H1 (cell line): ENCODE measurements around the gene GEN1. TPM values are rescaled to one million over a fixed set of nuclear protein-coding genes. Genes with fewer than 3 reads are reported as not detected.

Source experiments
- CTCF ChIA-PET: fragments of 300-600 bp; sonication (Branson Sonifier 250); formaldehyde crosslinking; loops from one replicate; lab custom pipeline; 2021; ENCODE audit not compliant: partially characterized antibody; lab: Charles Lee
- POLR2A ChIA-PET: fragments of 300-600 bp; sonication (Branson Sonifier 250); formaldehyde crosslinking; loops from one replicate; lab custom pipeline; 2021; ENCODE audit warnings: inconsistent platforms; ENCODE audit not compliant: partially characterized antibody; lab: Charles Lee
- DNase-seq, 2 experiments: peaks; one replicate each; pipeline versions ENCODE4 v3.0.0 to v3.0.0-alpha.2; 2010 to 2022; ENCODE audit warnings: low spot score in 2 of 2, low read depth in 1 of 2, mixed read lengths in 1 of 2
- FAIRE-seq: peaks from 2 replicates; lab custom pipeline; 2011; peaks lifted over from hg19 to GRCh38; lab: Jason Lieb, UNC
- H2AFZ ChIP-seq: 2 replicates; pipeline ENCODE4 v1.8.1; 2012; ENCODE audit warnings: low read length, inconsistent platforms
- H2AK5ac ChIP-seq: 2 replicates; pipeline ENCODE4 v1.6.1; 2013; ENCODE audit warnings: low read depth, low read length
- H2BK120ac ChIP-seq: replicated peaks from 2 replicates; pipeline ENCODE3; 2013; ENCODE audit warnings: low read depth, low read length, inconsistent platforms
- H2BK12ac ChIP-seq: 2 replicates; pipeline ENCODE4 v1.6.1; 2013; ENCODE audit warnings: low read depth, low read length
- H2BK15ac ChIP-seq: 2 replicates; pipeline ENCODE4 v1.6.1; 2013; ENCODE audit warnings: low read length
- H2BK20ac ChIP-seq: 2 replicates; pipeline ENCODE4 v1.6.1; 2013; ENCODE audit warnings: low read length
- H2BK5ac ChIP-seq: 2 replicates; pipeline ENCODE4 v1.6.1; 2013; ENCODE audit warnings: low read depth, low read length
- H3K14ac ChIP-seq: 2 replicates; pipeline ENCODE4 v1.6.1; 2013; ENCODE audit warnings: inconsistent platforms; ENCODE audit not compliant: insufficient read length
- H3K18ac ChIP-seq: 2 replicates; pipeline ENCODE4 v1.6.1; 2013; ENCODE audit warnings: low read length; ENCODE audit errors: extremely low read depth
- H3K23ac ChIP-seq: 2 replicates; pipeline ENCODE4 v1.6.1; 2013; ENCODE audit warnings: inconsistent platforms; ENCODE audit not compliant: insufficient read length
- H3K23me2 ChIP-seq: 2 replicates; pipeline ENCODE4 v1.6.1; 2013; ENCODE audit warnings: low read depth, low read length
- H3K27ac ChIP-seq: 2 replicates; pipeline ENCODE4 v1.6.1; 2011; ENCODE audit warnings: low read depth, low read length, inconsistent platforms
- H3K27me3 ChIP-seq, 4 experiments: replicated peaks in 1 of 4; 1 replicate in 1 of 4; 2 replicates in 3 of 4; pipeline versions ENCODE4 v1.6.1 to v1.8.1; 2011 to 2013; ENCODE audit warnings: low read length in 3 of 4, mild to moderate bottlenecking in 3 of 4, inconsistent platforms in 2 of 4, mixed read lengths in 2 of 4, moderate library complexity in 1 of 4; ENCODE audit not compliant: control insufficient read depth in 3 of 4, insufficient read depth in 3 of 4; ENCODE audit errors: extremely low read depth in 1 of 4
- H3K36me3 ChIP-seq, 4 experiments: 2 replicates each; pipeline versions ENCODE4 v1.6.1 to v1.8.1; 2011 to 2013; ENCODE audit warnings: mild to moderate bottlenecking in 4 of 4, low read length in 3 of 4, moderate library complexity in 2 of 4, control low read depth in 1 of 4, inconsistent platforms in 1 of 4; ENCODE audit not compliant: insufficient read depth in 4 of 4, control insufficient read depth in 2 of 4
- H3K4ac ChIP-seq: replicated peaks from 2 replicates; pipeline ENCODE3; 2013; ENCODE audit warnings: low read length, low read depth, mixed read lengths, inconsistent platforms; ENCODE audit not compliant: insufficient read length
- H3K4me1 ChIP-seq, 4 experiments: replicated peaks in 1 of 4; 1 replicate in 1 of 4; 2 replicates in 3 of 4; pipeline versions ENCODE4 v1.6.1 to v1.8.1; 2011 to 2013; ENCODE audit warnings: low read length in 3 of 4, inconsistent platforms in 2 of 4, mixed read lengths in 1 of 4; ENCODE audit not compliant: insufficient read depth in 4 of 4, control insufficient read depth in 3 of 4
- H3K4me2 ChIP-seq, 2 experiments: 2 replicates each; pipeline versions ENCODE4 v1.6.1 to v1.8.1; 2011 to 2013; ENCODE audit warnings: low read depth in 2 of 2, low read length in 2 of 2, control low read depth in 1 of 2, inconsistent platforms in 1 of 2, mild to moderate bottlenecking in 1 of 2; ENCODE audit not compliant: insufficient read depth in 1 of 2
- H3K4me3 ChIP-seq, 4 experiments: fragments of 200-600, 300-600 bp in 1 of 4; sonication (generic), shearing (Covaris generic), sonication (Bioruptor Twin) in 1 of 4; 2 replicates each; pipeline versions ENCODE4 v1.5.1 to v1.8.1; 2011 to 2016; ENCODE audit warnings: low read length in 4 of 4, low read depth in 3 of 4, control low read depth in 2 of 4, inconsistent platforms in 2 of 4, mild to moderate bottlenecking in 2 of 4, mixed read lengths in 1 of 4, moderate library complexity in 1 of 4; ENCODE audit not compliant: insufficient read depth in 2 of 4; ENCODE audit errors: extremely low read depth in 1 of 4
- H3K56ac ChIP-seq: replicated peaks from 2 replicates; pipeline ENCODE3; 2013; ENCODE audit warnings: low read depth, mild to moderate bottlenecking, mixed read lengths, low read length, inconsistent platforms; ENCODE audit not compliant: insufficient read length
- H3K79me1 ChIP-seq: 2 replicates; pipeline ENCODE4 v1.6.1; 2013; ENCODE audit warnings: low read depth, low read length, control low read depth
- H3K79me2 ChIP-seq, 2 experiments: 2 replicates each; pipeline versions ENCODE4 v1.6.1 to v1.8.1; 2012 to 2013; ENCODE audit warnings: low read length in 2 of 2, mild to moderate bottlenecking in 2 of 2, inconsistent platforms in 1 of 2; ENCODE audit not compliant: insufficient read depth in 2 of 2, control insufficient read depth in 1 of 2
- H3K9ac ChIP-seq, 4 experiments: replicated peaks in 1 of 4; 1 replicate in 1 of 4; 2 replicates in 3 of 4; pipeline versions ENCODE4 v1.6.1 to v1.8.1; 2011 to 2013; ENCODE audit warnings: low read depth in 3 of 4, low read length in 3 of 4, control low read depth in 2 of 4, mild to moderate bottlenecking in 2 of 4, moderate library complexity in 2 of 4, inconsistent platforms in 1 of 4; ENCODE audit errors: extremely low read depth in 1 of 4
- H3K9me3 ChIP-seq, 2 experiments: 2 replicates each; pipeline versions ENCODE4 v1.6.1 to v1.8.1; 2012 to 2013; ENCODE audit warnings: mild to moderate bottlenecking in 2 of 2, moderate library complexity in 2 of 2, control low read depth in 1 of 2, inconsistent platforms in 1 of 2, low read depth in 1 of 2, low read length in 1 of 2, mixed read lengths in 1 of 2; ENCODE audit not compliant: insufficient read depth in 2 of 2
- H4K20me1 ChIP-seq, 2 experiments: replicated peaks in 1 of 2; 2 replicates each; pipeline versions ENCODE3 to v1.8.1; 2011 to 2013; ENCODE audit warnings: inconsistent platforms in 2 of 2, low read length in 2 of 2, mild to moderate bottlenecking in 1 of 2; ENCODE audit not compliant: insufficient read depth in 2 of 2, control insufficient read depth in 1 of 2
- H4K5ac ChIP-seq: 2 replicates; pipeline ENCODE4 v1.6.1; 2013; ENCODE audit warnings: low read length, low read depth, mixed read lengths, inconsistent platforms; ENCODE audit not compliant: insufficient read length
- H4K8ac ChIP-seq: 2 replicates; pipeline ENCODE4 v1.8.0; 2013; ENCODE audit warnings: mild to moderate bottlenecking, moderate library complexity, low read length, inconsistent platforms; ENCODE audit not compliant: insufficient read depth; ENCODE audit errors: extremely low read depth
- H4K91ac ChIP-seq: replicated peaks from 2 replicates; pipeline ENCODE3; 2013; ENCODE audit warnings: low read length, mixed read lengths, inconsistent platforms; ENCODE audit not compliant: insufficient read length
- CHD1 ChIP-seq: IDR thresholded peaks from 2 replicates; pipeline ENCODE4 v1.6.1; 2012; ENCODE audit warnings: low read depth, low read length, improper control_type of control experiment
- CTBP2 ChIP-seq: IDR thresholded peaks from 2 replicates; pipeline ENCODE4 v1.7.0; 2011; ENCODE audit warnings: borderline replicate concordance, mild to moderate bottlenecking, moderate library complexity, mixed read lengths, low read length; ENCODE audit not compliant: insufficient read depth, insufficient read length
- POLR2A ChIP-seq, 2 experiments: IDR thresholded peaks; 1 replicate in 1 of 2; 2 replicates in 1 of 2; pipeline ENCODE4 v1.6.1; 2011; ENCODE audit warnings: low read depth in 2 of 2, low read length in 2 of 2, mild to moderate bottlenecking in 2 of 2; ENCODE audit errors: control extremely low read depth in 1 of 2
- RAD21 ChIP-seq, 2 experiments: IDR thresholded peaks in 1 of 2; conservative IDR thresholded peaks in 1 of 2; 2 replicates each; pipeline ENCODE4 v1.6.1; 2011; ENCODE audit warnings: low read depth in 2 of 2, low read length in 2 of 2, improper control_type of control experiment in 1 of 2, inconsistent platforms in 1 of 2, mild to moderate bottlenecking in 1 of 2, moderate library complexity in 1 of 2
- SP1 ChIP-seq: IDR thresholded peaks from 2 replicates; pipeline ENCODE4 v1.6.1; 2011; ENCODE audit warnings: low read depth, low read length
- SP2 ChIP-seq: IDR thresholded peaks from 2 replicates; pipeline ENCODE4 v1.6.1; 2012; ENCODE audit warnings: mild to moderate bottlenecking, low read length, inconsistent platforms
- WGBS, 2 experiments: shearing (Covaris generic) in 1 of 2; methylation state at CpG; one replicate each; pipeline versions ENCODE4 v1.1.6 to v1.1.7; 2013 to 2015; ENCODE audit warnings: low lambda C conversion rate in 2 of 2, mixed read lengths in 2 of 2, inconsistent platforms in 1 of 2, low coverage in 1 of 2, missing lambda C conversion rate in 1 of 2; ENCODE audit not compliant: insufficient replicate concordance in 2 of 2, insufficient coverage in 1 of 2, insufficient read length in 1 of 2; ENCODE audit errors: extremely low coverage in 1 of 2, missing lambda C conversion rate in 1 of 2; 5-methylcytosine and 5-hydroxymethylcytosine counted together
- polyA plus RNA-seq, 7 experiments: library from polyadenylated mRNA; depleted of rRNA in 3 of 7; stranded (reverse) in 5 of 7; unstranded in 2 of 7; fragments of >200 nt in 5 of 7; fragments of 200-250 nt in 2 of 7; gene quantifications; 1 replicate in 5 of 7; 2 replicates in 1 of 7; 4 replicates in 1 of 7; pipeline versions ENCODE4 v1.2.1 to v1.2.3, GENCODE V29; 2011 to 2013; ENCODE audit warnings: missing spikeins in 2 of 7, mixed read lengths in 2 of 7
- total RNA-seq: library from RNA; stranded (reverse); fragmentation: NEBNext Ultra II Directional; extraction: Animal tissue kit (Norgen Biotek cat#: 25700); gene quantifications from 2 replicates; pipeline ENCODE4 v1.2.1, GENCODE V29; 2021
- TF ChIP-seq, protein P1 (sequence below): IDR thresholded peaks from 2 replicates; pipeline ENCODE4 v1.6.1; 2011; ENCODE audit warnings: low read length, improper control_type of control experiment

Gene GEN1
- total and polyA plus RNA-seq, 2 of the 8 experiments (the other 6 are each of a cell fraction or from before 2014, with no cell fraction given) = 6.9 to 19.2 TPM

- H3K23ac ChIP-seq = no peak overlapping the region
- no peak overlapping the region for H3K27ac ChIP-seq
- H3K27me3 ChIP-seq = no peaks in the 10 kb centered on the region
- H3K56ac ChIP-seq = no peak overlapping the region
- no peak overlapping the region for H4K5ac ChIP-seq
- CTCF ChIA-PET = interaction anchor here (0.6 to 1.2 kb wide), 5 partner anchors 25 to 698 kb away, joined by 3 to 5 read pairs (median 3); no protein-coding TSS in a partner anchor
- no peak overlapping the region for H2AFZ ChIP-seq
- no peak overlapping the region for H3K4me2 ChIP-seq
- DNase-seq = no peak
- no peaks in the 10 kb centered on the region; a peak in 1 of 7 replicates for H3K4me1 ChIP-seq
- no peak overlapping the region for H3K14ac ChIP-seq
- no peak for FAIRE-seq
- H2BK15ac ChIP-seq = no peak overlapping the region
- no peaks in the 10 kb centered on the region for H4K20me1 ChIP-seq
- H2BK120ac ChIP-seq = no peak overlapping the region
- TF ChIP-seq RAD21 (IDR thresholded peaks at IDR 0.05 in 1 of 2, conservative IDR thresholded peaks at IDR 0.05 in 1 of 2; ENCODE audit: low read depth in 2 of 2, low read length in 2 of 2) (no peak), CTBP2 (no peak), CHD1 (no peak), POLR2A (IDR thresholded peaks at IDR 0.05; ENCODE audit: control extremely low read depth in 1 of 2, low read depth in 2 of 2, low read length in 2 of 2) (no peak), SP2 (no peak), SP1 (no peak)
- TF ChIP-seq, protein P1, sequence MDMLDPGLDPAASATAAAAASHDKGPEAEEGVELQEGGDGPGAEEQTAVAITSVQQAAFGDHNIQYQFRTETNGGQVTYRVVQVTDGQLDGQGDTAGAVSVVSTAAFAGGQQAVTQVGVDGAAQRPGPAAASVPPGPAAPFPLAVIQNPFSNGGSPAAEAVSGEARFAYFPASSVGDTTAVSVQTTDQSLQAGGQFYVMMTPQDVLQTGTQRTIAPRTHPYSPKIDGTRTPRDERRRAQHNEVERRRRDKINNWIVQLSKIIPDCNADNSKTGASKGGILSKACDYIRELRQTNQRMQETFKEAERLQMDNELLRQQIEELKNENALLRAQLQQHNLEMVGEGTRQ = no peak
- TF ChIP-seq, all 59 proteins: peak for 0
- 91% methylated on average over 6 of the region's 6 CpGs; no CpG with 5 or more reads in 1 of the 2 experiments for WGBS, 2 experiments
- POLR2A ChIA-PET = interaction anchor here (1.0 kb wide), 1 partner anchor 9 kb away, joined by 3 read pairs; no protein-coding TSS in a partner anchor
- H2BK5ac ChIP-seq = no peak overlapping the region
- no peak overlapping the region for H2AK5ac ChIP-seq
- no peak overlapping the region for H2BK20ac ChIP-seq
- H3K79me1 ChIP-seq = no peaks in the 10 kb centered on the region
- H3K4me3 ChIP-seq = no peak overlapping the region
- no peak overlapping the region for H3K9ac ChIP-seq
- H3K79me2 ChIP-seq = no peaks in the 10 kb centered on the region
- no peak overlapping the region for H2BK12ac ChIP-seq
- H3K4ac ChIP-seq = no peak overlapping the region
- H3K23me2 ChIP-seq = no peaks in the 10 kb centered on the region
- no peaks in the 10 kb centered on the region for H3K9me3 ChIP-seq
- no peak overlapping the region for H3K18ac ChIP-seq
- peaks cover 0 to 71% (median 30%) of the 10 kb centered on the region in 4 experiments; a peak in 7 of 8 replicates for H3K36me3 ChIP-seq
- H4K8ac ChIP-seq = no peak overlapping the region
- H4K91ac ChIP-seq = no peak overlapping the region
Measured at GRCh38 chr2:17728210-17728609, 25.7 kb upstream of the GEN1 start.
